PC-3 (cell line): ENCODE results near the gene PRKCD.

Source experiments
- CTCF ChIP-seq: fragments of 300-600 bp; sonication (generic); conservative IDR thresholded peaks from 2 replicates; pipeline ENCODE4 v1.5.1; 2017; ENCODE audit warnings: antibody characterized with exemption, low read depth, mild to moderate bottlenecking, low read length
- EZH2 ChIP-seq: fragments of 300-600 bp; sonication (generic); IDR thresholded peaks from one replicate; pipeline ENCODE4 v1.6.1; 2017; ENCODE audit warnings: antibody characterized with exemption, mild to moderate bottlenecking, low read length; ENCODE audit not compliant: unreplicated experiment

DNA sequence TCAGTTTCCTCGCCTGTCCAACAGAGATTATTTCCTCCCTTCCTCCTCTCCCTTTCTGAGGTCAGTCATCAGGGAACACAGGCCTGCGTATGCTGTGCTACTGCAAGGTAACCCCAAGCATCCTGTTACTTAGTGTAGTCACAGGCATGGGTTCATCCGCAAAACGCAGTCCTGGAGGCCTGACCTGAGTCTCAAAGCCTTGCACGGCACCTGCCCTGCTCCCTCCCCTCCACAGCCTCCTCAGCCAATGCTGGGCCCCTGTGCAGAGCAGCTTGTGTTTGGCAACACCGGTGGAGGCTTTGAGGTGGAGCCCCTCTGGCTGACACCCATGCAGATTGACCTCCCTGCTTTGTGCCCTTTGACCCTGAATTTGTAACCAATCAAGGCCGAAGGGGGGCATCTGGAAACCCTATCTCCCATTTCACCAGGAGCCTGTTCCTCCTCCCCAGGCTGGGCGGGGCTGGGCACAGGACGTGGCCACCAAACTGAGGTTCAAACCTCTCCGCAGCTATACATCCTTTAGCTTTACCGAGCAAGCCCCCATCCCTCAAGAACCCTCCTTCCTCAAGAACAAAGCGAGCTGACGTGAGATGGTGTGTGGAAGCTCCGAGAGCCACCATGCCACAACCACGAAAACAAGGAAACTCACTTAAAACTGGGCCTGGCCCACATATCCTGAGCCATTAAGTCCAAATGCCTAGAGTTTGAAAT, 73.3 kb downstream of the PRKCD start:
- no peak for TF ChIP-seq CTCF
- no peak for TF ChIP-seq EZH2
